OCI-M2 (cell line): ENCODE results near the gene CAPN2.

Experiments
- DNase-seq: peaks from one replicate; lab custom pipeline; 2025; ENCODE audit not compliant: unreplicated experiment; lab: John Stamatoyannopoulos, UW

The CAPN2 gene

DNA sequence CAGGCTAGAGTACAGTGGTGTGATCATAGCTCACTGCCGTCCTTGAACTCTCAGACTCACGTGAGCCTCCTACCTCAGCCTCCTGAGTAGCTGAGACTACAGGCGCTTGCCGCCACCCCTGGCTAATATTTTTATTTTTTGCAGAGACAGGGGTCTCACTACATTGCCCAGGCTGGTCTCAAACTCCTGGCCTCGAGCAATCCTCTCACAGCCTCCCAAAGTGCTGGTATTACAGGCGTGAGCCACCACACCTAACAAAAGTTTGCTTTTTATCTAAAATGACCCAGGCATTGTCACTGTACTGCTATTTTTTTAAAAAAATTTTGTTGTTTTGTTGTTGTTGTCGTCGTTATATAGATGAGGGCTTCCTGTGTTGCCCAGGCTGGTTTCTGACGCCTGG is 46.4 kb downstream of the CAPN2 start:
- DNase-seq, result no peak

DNA sequence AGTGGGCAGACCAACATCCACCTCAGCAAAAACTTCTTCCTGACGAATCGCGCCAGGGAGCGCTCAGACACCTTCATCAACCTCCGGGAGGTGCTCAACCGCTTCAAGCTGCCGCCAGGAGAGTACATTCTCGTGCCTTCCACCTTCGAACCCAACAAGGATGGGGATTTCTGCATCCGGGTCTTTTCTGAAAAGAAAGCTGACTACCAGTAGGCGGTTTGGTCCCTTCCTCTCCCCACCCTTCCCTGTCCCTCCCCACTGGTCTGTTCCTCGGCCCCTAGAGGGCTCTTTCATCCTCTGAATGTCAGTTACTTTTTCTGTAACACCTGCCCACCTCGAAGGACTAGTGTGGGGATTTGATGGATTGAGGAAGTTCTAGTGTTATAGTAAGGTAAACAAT is 46.9 kb downstream of the CAPN2 start:
- DNase-seq, result no peak

DNA sequence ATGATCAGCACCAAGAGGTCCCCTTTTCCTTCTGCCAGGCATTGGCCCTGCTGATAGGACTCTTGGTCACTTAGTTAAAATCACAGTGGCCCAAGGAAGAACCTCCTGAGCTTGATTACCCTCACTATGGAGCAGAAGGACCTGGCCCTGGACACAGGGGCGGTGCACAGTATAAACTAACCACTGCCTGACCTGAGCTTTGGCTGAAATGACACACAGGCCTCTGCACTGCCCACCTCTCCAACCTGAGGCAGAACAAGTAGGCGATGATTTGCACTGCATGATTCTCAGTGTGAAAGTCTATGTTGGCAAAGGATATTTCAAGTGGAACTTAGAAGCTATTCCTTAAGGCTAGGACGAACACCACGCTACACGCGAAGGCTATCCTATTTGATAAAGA is 48.5 kb downstream of the CAPN2 start:
- DNase-seq, result no peak

DNA sequence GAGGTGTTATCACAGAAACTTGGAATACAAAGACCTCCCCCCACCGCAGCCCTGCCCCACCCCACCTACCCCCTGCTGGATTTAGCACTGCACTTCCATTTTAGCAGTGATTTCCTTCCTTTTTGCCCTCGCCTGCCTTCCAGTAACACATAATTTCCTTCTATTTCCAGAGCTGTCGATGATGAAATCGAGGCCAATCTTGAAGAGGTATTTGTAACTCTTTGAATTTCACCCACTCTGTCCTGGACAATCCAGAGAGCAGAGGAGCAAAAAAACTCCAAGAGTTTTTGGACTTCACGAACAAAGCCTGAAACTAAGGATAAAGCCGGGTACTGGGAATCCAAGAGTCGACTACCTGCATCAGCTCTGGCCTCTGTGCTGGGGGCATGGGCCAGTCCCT is 49.1 kb downstream of the CAPN2 start:
- no peak for DNase-seq

DNA sequence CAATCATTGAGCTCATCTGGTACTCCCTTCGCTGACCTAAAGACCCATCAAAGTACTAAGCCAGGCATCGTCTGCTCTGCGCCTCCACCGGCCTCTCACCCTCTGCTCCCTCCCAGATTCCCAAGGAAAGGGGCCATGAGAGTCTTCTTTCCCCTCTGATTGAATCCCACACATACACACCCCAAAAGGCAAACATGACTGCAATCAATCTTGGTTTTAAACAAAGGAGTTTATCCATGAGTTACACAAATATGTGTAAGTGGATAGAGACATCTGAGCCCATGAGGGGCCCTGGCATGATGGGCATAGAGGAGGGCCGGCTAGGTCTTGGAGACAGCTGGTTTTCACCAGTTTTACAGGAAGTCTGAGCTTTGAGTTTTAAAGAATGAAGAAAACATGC is 50.9 kb downstream of the CAPN2 start:
- no peak for DNase-seq

DNA sequence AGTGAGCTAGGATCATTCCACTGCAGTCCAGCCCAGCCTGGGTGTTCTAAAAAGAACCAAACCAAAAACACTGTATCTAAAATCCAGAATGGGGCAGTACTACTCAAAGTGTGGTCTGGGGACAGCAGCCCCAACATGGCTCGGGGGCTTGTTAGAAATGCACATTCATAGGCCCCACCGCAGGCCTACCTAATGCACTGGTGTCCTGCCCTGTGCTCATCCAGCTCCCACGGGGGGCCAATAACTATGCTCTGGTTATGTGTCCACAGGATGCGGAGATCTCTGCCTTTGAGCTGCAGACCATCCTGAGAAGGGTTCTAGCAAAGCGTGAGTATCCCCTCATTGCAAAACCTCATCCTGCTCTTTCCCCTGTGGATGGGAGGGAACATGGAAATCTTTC is 51.5 kb downstream of the CAPN2 start:
- no peak for DNase-seq

DNA sequence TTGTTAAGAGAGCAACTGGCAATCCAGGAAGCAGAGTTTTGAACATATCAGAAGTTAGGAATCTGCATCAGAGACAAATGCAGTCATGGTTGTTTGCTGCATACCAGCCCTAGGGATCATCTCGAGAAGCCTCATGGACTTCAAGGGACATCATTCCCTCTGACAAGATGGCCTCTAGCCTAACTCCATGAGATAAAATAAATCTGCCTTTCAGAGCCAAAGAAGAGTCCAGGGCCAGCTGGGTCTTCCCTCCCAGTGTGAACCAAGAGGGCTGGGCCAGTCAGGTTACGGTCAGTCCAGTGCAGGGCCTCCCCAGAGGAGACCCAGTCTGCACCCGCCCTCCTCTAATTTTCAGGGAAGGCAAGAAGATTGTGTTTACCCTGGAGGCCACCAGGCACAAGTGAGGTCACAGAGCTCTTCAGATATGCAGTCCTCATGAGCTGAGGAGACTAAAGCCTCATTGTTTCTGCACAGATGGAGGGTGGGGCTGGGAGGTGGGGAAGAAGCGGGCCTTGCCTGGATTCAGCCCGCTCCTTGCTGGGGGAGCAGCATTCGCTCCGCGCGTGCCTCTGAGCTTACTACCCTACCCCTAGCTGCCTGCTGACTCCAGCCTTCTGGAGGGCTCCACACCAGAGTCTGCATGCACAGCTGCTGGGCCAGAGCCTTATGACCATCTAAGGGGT is 52.8 kb downstream of the CAPN2 start:
- no peak for DNase-seq

DNA sequence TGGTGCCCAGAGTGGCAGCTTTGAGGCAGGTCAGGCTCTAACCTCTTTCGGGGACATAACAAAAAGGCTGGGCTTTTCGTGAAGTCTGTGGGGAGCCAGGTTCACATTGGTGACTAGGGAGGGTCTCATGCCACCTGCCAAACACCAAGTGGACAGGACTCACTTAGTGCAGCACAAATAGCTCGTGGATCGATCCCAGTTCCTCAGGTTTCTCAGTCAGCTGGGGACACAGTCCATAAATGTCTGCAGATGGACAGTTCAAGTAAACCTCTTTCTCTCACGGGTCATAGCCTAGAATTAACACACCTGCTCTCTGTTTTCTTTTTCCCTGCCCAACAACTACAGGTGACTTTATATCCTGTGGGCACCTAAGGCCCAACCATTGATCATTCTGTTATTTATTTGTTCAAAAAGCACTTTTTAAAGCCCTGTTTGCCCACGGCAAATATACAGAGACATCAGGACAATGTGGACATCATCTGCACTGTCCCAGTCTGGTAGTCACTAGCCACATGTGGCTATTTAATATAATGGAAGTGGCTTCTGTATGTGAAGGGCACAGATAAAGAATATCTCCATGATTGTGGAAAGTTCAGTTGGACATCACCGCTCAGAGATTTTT is 53.5 kb downstream of the CAPN2 start:
- no peak for DNase-seq

DNA sequence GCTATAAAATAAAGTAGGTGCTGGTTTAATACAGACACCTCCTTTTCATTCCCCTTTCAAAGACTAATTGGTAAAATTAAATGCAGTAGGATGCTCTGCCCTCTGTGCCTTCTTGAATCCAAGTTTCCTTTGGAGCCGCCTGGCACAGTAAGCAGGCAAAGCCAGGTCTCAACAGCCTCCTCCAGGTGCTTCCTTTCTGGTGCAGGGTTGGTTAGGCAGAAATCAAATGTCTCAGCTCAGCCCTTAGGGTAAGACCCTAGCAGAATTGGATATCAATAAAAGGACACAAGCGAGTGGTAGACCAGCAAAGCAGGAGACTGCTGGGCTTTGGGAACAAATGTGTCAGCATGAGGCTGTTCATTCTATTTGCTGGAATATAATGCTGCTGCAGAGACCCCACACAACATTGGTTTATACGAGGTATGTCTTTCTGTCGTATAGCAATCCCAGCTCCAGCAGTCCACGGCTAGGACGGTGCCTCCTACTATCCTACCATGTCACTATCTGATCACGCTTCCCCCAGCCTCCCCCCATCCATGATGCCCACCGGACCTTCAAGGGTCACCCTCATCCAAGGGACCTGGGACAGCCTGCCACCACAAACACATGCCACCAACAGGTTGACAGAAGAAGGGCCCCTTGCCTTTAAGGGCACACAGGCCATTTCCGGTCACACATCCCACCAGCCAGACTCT is 58.4 kb downstream of the CAPN2 start:
- no peak for DNase-seq

DNA sequence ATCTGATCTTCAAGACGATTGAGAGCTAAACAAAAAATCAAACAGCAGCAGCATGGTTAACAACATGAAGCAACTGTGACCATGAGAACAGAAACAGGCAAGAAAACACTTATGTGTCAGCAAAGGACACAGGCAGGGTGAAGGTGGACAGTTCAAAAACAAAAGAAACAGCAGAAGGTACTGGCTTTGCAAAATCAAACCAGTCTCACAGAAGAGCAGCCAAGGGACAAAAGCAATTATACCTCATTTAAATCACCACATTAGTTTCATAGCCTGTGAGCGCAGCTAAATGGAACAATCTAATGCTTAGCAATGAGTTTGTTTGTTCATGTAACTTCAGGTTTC is 59.1 kb downstream of the CAPN2 start:
- DNase-seq, result no peak

DNA sequence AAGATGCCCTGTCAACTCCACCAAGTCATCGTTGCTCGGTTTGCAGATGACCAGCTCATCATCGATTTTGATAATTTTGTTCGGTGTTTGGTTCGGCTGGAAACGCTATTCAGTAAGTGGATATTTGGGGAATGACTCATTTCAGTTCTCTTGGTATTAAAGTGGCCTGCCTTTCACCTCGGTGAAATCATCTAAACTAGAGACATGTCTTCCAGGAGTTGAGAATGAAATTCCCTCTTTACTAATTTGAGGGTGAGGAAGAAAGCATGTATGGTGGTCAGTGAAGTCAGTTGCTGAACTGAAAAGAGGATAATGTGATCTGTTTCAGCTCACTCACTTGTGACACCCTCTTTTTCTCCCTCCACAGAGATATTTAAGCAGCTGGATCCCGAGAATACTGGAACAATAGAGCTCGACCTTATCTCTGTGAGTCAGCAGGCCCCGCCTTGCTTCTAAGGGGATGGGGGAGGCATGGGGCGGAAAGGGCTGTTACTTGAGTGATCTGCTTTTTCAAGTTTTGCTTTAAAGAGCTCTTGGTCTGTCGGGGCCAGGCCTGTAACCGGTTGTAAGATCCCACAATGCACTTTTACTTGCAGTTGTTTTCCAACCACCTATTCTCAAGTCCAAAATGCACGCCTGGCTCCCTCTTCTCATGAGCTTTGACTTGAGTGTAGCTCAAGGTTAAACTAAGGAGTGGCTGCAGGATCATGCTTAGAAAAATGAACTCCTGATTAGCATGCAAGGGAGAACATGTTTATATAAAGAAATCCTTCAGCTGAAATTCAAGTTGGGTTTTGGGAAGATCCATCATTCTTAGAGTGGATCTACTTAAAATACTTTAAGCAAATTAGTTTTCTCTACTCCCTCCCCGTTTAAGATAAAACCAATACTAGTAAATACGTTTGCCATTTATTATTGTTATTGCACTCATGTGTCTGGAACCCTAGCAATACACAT is 59.8 kb downstream of the CAPN2 start:
- DNase-seq, result peak; percentile 23

DNA sequence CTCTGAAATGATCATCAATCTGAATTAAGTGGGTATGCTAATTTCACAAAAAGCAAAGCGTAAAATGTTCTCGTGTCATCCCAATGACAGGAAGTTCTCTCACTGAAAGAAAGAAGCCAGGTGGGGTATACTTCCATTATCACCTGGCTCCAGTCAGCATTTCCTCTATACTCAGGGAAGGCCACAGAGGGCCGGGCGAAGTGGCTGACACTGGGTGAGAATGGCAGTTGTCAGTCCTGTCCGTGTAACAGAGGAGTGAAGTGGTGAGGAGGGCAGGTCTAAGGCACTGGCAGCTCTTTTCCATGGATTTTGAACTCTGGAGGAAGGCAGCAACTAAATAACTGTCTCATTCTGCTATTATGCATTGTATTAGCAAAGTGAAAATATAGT is 60.4 kb downstream of the CAPN2 start:
- no peak for DNase-seq

DNA sequence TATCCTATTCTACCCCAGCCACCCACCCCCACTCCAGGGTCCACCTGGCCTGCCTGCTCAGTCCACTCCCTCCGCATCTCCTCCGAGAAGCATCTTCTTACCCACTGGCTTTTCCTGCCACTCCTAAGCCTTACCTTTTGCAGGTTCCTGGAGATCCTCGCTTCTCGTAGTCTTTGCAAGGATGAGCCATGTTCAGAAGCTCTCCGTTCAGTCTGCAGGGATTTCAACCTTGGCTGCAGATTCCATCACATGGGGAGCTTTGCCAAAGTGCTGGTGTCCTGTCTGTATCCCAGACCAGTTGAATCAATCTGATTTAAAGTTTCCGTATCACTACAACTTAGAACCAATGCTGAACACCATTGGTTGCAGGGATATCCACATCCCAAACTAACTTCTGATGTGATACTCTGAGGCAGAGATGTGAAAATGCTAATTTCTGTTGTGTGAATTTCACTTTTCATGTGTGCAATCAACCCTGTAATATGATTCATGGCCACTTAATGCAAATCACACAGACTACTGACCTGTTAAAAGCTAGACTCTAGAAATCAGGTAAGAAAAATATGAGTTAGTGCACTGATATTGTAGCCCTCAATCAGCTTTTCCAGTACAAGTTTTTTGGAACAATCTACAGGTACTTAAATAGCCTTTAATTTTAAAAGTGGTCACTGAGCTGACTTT is 61.9 kb downstream of the CAPN2 start:
- DNase-seq, result no peak

DNA sequence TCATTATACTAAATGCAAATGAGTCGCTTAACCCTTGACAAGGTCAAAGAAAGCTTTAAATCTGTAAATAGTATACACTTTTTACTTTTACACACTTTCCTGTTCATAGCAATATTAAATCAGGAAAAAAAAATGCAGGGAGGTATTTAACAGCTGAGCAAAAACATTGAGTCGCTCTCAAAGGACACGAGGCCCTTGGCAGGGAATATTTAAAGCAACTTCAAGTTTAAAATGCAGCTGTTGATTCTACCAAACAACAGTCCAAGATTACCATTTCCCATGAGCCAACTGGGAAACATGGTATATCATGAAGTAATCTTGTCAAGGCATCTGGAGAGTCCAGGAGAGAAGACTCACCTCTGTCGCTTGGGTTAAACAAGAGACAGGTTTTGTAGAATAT is 62.7 kb downstream of the CAPN2 start:
- DNase-seq, result no peak

DNA sequence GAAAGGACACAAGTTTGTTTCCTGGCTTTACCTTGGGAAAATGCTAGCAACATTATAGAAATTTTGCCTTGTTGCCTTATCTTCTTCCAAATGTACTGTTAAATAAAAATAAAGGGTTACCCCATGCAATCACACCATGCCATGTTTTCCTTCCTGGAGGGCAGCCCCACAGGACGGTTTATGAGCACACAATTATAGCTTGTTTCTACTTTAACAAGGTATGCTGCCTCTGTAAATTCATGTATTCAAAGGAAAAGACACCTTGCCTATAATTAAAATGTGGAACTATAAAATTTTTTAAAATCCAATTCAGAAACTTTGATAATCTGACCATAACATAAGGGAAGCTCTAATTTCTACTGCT is 63.4 kb downstream of the CAPN2 start:
- no peak for DNase-seq

DNA sequence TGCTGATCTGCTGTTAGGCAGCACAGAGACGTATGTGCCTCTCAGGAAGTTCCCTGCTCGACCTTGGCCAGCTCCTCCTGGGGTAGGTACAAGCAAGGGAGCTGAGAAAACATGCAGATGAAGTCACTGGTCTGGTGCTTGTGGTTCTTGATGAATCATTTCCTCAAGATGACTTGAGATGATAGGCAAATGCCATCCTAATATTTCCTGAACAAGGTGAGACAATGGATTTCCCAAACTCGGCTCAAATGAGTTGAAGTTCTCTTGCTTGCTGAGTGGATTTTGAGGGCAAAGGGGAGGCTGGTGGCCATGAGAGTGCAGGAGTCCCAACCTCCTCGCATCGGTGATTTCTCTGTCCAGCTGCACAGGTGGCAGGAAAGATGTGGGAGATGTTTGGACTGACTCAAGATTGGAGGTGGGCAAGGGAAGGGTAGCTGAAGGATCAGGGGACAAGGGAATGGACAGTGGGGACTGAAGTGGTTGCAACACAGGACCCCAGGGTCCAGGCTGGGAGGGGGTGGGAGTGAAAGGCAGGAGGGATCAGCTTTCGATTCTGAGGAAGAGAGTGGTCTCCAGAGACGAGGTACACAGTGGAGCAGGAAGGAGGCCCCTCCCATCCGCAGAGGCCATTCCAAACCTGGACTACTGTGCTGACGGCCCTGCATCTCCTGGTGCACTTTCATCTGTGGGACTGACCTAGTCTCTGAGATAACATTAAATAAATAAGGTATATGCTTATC is 63.9 kb downstream of the CAPN2 start:
- DNase-seq, result no peak

DNA sequence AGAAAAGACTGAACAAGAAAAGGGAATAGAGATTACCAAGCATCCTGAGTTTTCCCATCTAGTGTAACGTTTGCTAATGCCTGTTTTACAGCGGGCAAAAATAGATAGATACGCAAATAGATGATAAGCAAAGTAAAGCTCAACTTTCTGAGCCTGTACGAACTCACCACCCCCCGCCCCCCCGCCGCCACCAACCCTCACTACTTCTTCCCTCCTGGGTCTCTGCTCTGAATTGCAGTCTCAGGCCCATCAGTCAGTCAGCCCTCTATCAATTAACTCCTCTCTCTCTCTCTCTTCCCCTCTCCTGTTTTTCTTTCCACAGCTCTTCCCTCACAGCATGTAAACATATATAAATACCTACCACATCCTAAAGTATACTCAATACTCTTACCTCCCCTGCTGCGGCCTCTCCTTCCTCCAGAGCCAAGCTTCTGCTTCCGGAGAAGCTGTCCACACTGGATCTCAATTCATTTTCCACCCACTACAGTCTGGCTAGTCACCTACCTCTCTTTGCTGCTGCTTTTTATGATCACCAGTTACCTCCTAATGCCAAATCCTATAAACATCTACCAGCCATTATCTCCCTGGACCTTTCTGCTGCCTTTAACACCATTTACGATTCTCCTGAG is 64.6 kb downstream of the CAPN2 start:
- DNase-seq, result no peak

DNA sequence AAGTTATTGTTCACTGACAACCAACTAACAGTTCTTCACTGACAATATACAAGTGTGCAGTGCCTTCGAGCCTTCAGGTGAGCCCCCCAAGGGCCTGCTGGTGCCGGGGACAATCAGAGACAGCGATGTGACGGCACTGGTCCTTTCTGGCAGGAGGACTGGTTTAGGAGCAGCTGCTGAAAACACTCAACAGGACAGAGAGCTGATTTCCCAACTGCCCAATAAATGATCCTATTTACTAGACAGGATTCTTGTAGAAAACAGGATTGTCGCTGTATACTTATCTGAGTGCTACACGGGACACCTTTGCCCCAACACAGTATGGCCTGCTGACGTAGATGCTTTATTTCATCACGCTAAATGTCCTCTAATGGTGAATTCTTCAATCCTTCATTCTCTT is 68.0 kb downstream of the CAPN2 start:
- DNase-seq, result no peak

DNA sequence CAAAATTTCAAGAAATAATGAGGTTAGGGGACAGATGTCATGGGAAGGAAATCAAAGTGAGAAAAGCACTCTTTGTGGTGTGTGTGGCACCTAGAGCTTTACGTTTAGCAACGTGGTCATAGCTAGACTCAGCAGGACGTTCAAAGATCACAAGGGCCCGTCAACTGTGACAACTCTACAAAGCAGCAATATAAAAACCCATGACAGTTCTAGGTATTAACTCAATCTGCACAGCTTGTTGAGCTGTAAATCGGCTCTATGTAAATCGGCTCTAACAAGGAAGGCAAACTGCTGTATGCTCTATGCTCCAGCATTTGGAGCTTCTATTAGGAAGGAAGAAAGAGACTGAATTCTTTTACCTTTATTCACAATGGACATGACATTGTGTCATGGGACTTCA is 68.6 kb downstream of the CAPN2 start:
- no peak for DNase-seq

DNA sequence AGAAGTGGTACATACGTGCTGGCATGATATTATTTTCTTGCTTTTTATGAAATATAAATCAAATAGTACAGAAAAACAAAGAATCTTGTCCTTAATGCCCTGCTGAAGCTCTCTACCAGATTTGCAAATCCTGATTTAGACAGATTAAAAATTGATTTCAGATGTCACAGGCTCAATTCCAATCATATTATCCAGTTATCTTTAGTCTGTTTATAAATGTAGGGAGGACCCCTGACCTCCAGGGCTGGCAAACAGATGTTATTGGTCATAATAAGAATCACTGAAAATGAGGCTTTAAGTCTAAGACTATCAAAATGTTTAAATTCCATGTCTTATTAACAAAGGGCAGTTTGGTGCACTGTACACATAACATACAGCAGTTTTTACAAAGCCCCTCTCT is 71.3 kb downstream of the CAPN2 start:
- DNase-seq, result no peak
